ENCODE measurements around the gene SOSTDC1. TPM values are rescaled to one million over a fixed set of nuclear protein-coding genes. Genes with fewer than 3 reads are reported as not detected.

SOSTDC1 gene
- total RNA-seq, 2 donors from 2014 or later = not detected

- H3K27ac Mint-ChIP-seq = peak within 1 kb of the TSS; percentile 90 to 92
- DNase-seq (ENCODE audit: low spot score) (peak; percentile 67), ATAC-seq (peak; percentile 61 to 64)
- H3K27me3 Mint-ChIP-seq = no peaks in the 10 kb centered on the region
- H3K9me3 Mint-ChIP-seq = no peaks in the 10 kb centered on the region
- no peaks in the 10 kb centered on the region for H3K36me3 Mint-ChIP-seq
- peak within 1 kb of the TSS; percentile 97 for H3K4me3 Mint-ChIP-seq
- peaks cover 16 to 26% of the 10 kb centered on the region in 2 donors for H3K4me1 Mint-ChIP-seq (ENCODE audit: low read depth in 2 of 2)
These were observed 44.0 kb downstream of the SOSTDC1 start, which contains the start of gene CRPPA for GRCh38 chr7:16421333-16422102. CRPPA (minus strand) TSS chr7:16421538; CDS start chr7:16421322, 216 bp downstream.

- Mint-ChIP-seq H3K27me3 (no peaks in the 10 kb centered on the region), H3K4me3 (peak overlapping the region; percentile 97), H3K9me3 (no peaks in the 10 kb centered on the region), H3K4me1 (ENCODE audit: low read depth in 2 of 2) (peaks cover 16 to 26% of the 10 kb centered on the region in 2 donors), H3K36me3 (no peaks in the 10 kb centered on the region), H3K27ac (peak overlapping the region; percentile 90 to 92)
- peak; percentile 85 for DNase-seq (ENCODE audit: low spot score)
- peak; percentile 92 to 93 for ATAC-seq
These were observed 44.7 kb downstream of the SOSTDC1 start for GRCh38 chr7:16420649-16421332.

DNA sequence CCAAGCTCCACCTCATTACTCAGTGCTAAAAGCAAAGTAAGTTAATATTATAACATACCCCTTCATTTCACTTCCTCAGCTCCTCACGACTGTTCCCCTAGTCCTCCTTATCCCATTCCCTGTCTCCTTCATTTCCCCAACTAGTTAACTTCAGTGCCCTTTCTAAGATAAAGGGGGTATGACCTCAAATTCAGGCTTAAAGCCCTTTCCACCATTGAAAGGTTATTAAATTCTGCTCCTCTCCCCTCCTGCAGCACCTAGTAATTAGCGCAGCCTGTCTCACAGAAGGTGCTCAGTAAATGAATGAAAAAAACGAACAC is 45.2 kb downstream of the SOSTDC1 start:
- ATAC-seq = no peak

DNA sequence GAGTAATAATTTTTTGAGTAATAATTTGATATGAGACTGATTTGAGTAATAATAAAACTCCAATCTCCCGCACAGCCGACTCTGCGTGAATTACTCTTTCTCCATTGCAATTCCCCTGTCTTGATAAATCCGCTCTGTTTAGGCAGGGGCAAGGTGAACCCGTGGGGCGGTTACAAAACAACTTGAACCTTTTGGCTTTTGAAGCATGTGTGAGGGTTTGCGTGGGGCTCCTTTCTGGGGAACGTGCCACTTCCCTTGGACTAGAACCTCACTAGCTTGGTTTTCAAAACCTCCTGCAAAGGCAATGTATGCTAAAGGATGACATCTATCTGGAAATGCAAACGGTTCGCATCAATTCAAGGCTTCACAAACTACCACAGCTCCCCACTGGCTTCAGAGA is 45.7 kb downstream of the SOSTDC1 start:
- Mint-ChIP-seq H3K4me3 (peak overlapping the region; percentile 97), H3K27me3 (no peaks in the 10 kb centered on the region), H3K4me1 (ENCODE audit: low read depth in 2 of 2) (peaks cover 16 to 26% of the 10 kb centered on the region in 2 donors), H3K9me3 (no peaks in the 10 kb centered on the region), H3K36me3 (no peaks in the 10 kb centered on the region), H3K27ac (peak overlapping the region; percentile 90 to 92)
- DNase-seq (ENCODE audit: low spot score) (no peak), ATAC-seq (no peak)

More for the DNA sequence above, 45.2 kb downstream of the SOSTDC1 start:
- Mint-ChIP-seq H3K27ac (peak overlapping the region; percentile 90 to 92), H3K27me3 (no peaks in the 10 kb centered on the region), H3K9me3 (no peaks in the 10 kb centered on the region), H3K36me3 (no peaks in the 10 kb centered on the region), H3K4me1 (ENCODE audit: low read depth in 2 of 2) (peaks cover 16 to 26% of the 10 kb centered on the region in 2 donors), H3K4me3 (peak overlapping the region; percentile 97)
- no peak for DNase-seq (ENCODE audit: low spot score)

GRCh38 chr7:16419126-16419525 is 46.4 kb downstream of the SOSTDC1 start:
- ATAC-seq (no peak), DNase-seq (ENCODE audit: low spot score) (no peak)
- H3K4me1 Mint-ChIP-seq (ENCODE audit: low read depth in 2 of 2) = peaks cover 16 to 26% of the 10 kb centered on the region in 2 donors
- H3K27me3 Mint-ChIP-seq = no peaks in the 10 kb centered on the region
- no peaks in the 10 kb centered on the region for H3K36me3 Mint-ChIP-seq
- no peaks in the 10 kb centered on the region for H3K9me3 Mint-ChIP-seq
- peak overlapping the region; percentile 90 to 92 for H3K27ac Mint-ChIP-seq
- peak overlapping the region; percentile 48 for H3K4me3 Mint-ChIP-seq

DNA sequence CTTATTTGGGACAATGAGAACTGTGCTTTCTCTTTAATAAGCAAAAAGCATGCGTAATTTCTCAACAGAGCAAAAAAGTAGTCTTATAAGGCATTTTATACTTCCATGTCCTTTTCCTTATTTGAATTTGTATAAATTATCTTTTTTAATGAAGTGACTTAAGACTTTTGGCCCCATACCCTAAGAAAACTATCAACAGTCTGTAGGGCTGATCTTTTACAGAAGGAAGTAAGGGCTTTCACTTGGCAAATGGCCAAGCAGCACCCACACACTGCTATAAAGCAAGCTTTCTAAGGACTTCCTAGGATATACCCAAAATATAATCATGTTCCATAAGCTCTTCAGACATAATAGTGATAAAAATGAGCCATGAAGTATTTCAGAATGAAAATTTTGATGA is 47.6 kb downstream of the SOSTDC1 start:
- Mint-ChIP-seq H3K27ac (no peak overlapping the region), H3K27me3 (no peaks in the 10 kb centered on the region)
- ATAC-seq = no peak

GRCh38 chr7:16416289-16417282 is 49.0 kb downstream of the SOSTDC1 start:
- ATAC-seq = no peak
- H3K36me3 Mint-ChIP-seq = no peaks in the 10 kb centered on the region
- H3K27ac Mint-ChIP-seq = no peak overlapping the region
- no peak overlapping the region for H3K4me3 Mint-ChIP-seq
- no peaks in the 10 kb centered on the region for H3K27me3 Mint-ChIP-seq
- H3K4me1 Mint-ChIP-seq (ENCODE audit: low read depth in 2 of 2) = peaks cover 13 to 20% of the 10 kb centered on the region in 2 donors
- H3K9me3 Mint-ChIP-seq = no peaks in the 10 kb centered on the region
- no peak for DNase-seq (ENCODE audit: low spot score)

More for the DNA sequence above, 47.6 kb downstream of the SOSTDC1 start:
- DNase-seq (ENCODE audit: low spot score) = no peak
- Mint-ChIP-seq H3K4me1 (ENCODE audit: low read depth in 2 of 2) (peaks cover 16 to 26% of the 10 kb centered on the region in 2 donors), H3K9me3 (no peaks in the 10 kb centered on the region), H3K36me3 (no peaks in the 10 kb centered on the region), H3K4me3 (no peak overlapping the region)

- Mint-ChIP-seq H3K9me3 (no peaks in the 10 kb centered on the region), H3K4me1 (ENCODE audit: low read depth in 2 of 2) (peaks cover 0 to 3% of the 10 kb centered on the region in 2 donors), H3K27ac (no peak overlapping the region), H3K27me3 (no peaks in the 10 kb centered on the region), H3K4me3 (no peak overlapping the region), H3K36me3 (no peaks in the 10 kb centered on the region)
- DNase-seq (ENCODE audit: low spot score) (no peak), ATAC-seq (no peak)
These were observed 53.0 kb downstream of the SOSTDC1 start for GRCh38 chr7:16412274-16413254.

Other genes starting within 250 kb of the SOSTDC1 start
- 1 to 10 TPM; 1.7 to 2.1 TPM for gene CRPPA, start 44.2 kb downstream of the SOSTDC1 start, total RNA-seq
- gene LRRC72, start 61.1 kb upstream of the SOSTDC1 start, total RNA-seq = not detected
- 10 to 100 TPM; 11.3 to 13.4 TPM for gene ANKMY2, start 180.0 kb upstream of the SOSTDC1 start, total RNA-seq
- gene BZW2, start 180.4 kb upstream of the SOSTDC1 start, total RNA-seq = 10 to 100 TPM; 50.5 to 69.3 TPM

All from natural killer cell treated with Interleukin-12 subunit alpha and Interleukin-12 subunit beta and Interleukin-15 and Interleukin-18, amount 100 ng/mL, for 72 hours (primary cell).